ENCODE data around the gene DOCK6.

GRCh38 chr19:11190501-11190900 lies 71.8 kb downstream of the DOCK6 start:
- TF ChIP-seq CTCF (IDR thresholded peaks at IDR 0.05) (no peak), POLR2A (IDR thresholded peaks at IDR 0.05) (no peak)
